Mucosa of descending colon (tissue), 3 donors: ENCODE measurements around the gene CTNNA3. TPM values are rescaled to one million over a fixed set of nuclear protein-coding genes. Genes with fewer than 3 reads are reported as not detected.

Experiments used
- ATAC-seq: fragments of 200-7000 bp; cut with Tn5 transposase; one replicate; pipeline ENCODE4 v1.9.1; 2020; ENCODE audit warnings: mild to moderate bottlenecking, moderate library complexity
- DNase-seq, 3 donors: peaks; one replicate each; pipeline ENCODE4 v3.0.0-alpha.2; 2020
- H3K36me3 ChIP-seq: fragments of 200-600 bp; one replicate; pipeline ENCODE4 v1.8.0; 2021; ENCODE audit warnings: low read depth, mild to moderate bottlenecking
- H3K4me1 ChIP-seq: fragments of 200-600 bp; one replicate; pipeline ENCODE4 v1.8.0; 2021; ENCODE audit warnings: low read depth, mild to moderate bottlenecking
- H3K4me3 ChIP-seq: fragments of 200-600 bp; one replicate; pipeline ENCODE4 v1.8.0; 2021; ENCODE audit warnings: mild to moderate bottlenecking
- H3K9me3 ChIP-seq: fragments of 200-600 bp; one replicate; pipeline ENCODE4 v1.8.0; 2021; ENCODE audit warnings: mild to moderate bottlenecking
- intact Hi-C, 2 donors: fragments of 100-400 bp; cut with DNase I in 1 of 2; cut with micrococcal nuclease in 1 of 2; formaldehyde crosslinking; loops; one replicate each; pipeline versions ENCODE4 v1.11.0 to v1.11.1; 2022; cut with DNase I, micrococcal nuclease
- total RNA-seq, 3 donors: library from RNA; stranded (reverse); fragmentation: NEBNext Ultra II Directional in 2 of 3; extraction: Animal tissue kit (Norgen Biotek cat#: 25700) in 2 of 3; gene quantifications; one replicate each; pipeline versions ENCODE4 v1.2.1 to v1.2.4, GENCODE V29; 2021 to 2023
- TF ChIP-seq, protein P1 (sequence below): fragments of 200-600 bp; IDR thresholded peaks from one replicate; pipeline ENCODE4 v1.8.0; 2022; ENCODE audit warnings: antibody characterized with exemption, mild to moderate bottlenecking
- donor health status: DM: no; HTN: no; CAD: no; lungs with moderate emphysema.
- donor health status: DM: no; HTN: no; CAD: no.
- donor health status: DM: no; HTN: yes; CAD: no.

The CTNNA3 gene
- total RNA-seq, 3 donors from 2014 or later: 0.52 to 7.5 (median 0.70) TPM

DNA sequence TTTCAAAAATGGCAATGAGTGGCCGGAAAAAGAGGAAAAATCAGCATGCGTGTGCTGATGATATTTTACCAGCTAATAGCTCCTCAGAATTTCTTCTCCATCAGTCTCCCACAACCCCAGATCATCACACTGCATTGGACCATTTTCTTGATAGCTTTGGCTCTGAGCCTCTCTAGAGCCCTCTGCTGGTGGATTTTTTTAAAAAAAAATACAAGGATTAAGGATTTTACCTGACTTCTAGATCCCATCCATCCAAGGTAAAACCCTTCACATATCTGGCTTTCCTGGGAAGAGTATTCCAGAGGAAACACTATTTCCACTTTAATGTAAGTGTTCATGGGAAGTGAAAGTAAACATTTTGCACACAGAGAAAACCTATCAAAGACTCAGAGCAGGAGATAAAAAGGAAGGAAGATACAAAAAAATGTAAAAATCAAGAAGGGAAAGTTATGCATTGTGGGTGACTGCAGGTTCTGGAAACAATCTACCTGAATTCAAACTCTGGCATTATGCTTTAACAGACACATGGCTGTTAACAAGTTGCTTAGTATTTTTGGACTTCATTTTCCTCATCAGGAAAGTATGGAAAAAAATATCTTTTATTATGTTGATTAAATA, 389.3 kb downstream of the CTNNA3 start:
- TF ChIP-seq, protein P1, sequence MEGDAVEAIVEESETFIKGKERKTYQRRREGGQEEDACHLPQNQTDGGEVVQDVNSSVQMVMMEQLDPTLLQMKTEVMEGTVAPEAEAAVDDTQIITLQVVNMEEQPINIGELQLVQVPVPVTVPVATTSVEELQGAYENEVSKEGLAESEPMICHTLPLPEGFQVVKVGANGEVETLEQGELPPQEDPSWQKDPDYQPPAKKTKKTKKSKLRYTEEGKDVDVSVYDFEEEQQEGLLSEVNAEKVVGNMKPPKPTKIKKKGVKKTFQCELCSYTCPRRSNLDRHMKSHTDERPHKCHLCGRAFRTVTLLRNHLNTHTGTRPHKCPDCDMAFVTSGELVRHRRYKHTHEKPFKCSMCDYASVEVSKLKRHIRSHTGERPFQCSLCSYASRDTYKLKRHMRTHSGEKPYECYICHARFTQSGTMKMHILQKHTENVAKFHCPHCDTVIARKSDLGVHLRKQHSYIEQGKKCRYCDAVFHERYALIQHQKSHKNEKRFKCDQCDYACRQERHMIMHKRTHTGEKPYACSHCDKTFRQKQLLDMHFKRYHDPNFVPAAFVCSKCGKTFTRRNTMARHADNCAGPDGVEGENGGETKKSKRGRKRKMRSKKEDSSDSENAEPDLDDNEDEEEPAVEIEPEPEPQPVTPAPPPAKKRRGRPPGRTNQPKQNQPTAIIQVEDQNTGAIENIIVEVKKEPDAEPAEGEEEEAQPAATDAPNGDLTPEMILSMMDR: no peak
- Histone ChIP-seq H3K9me3 (no peaks in the 10 kb centered on the region), H3K36me3 (no peaks in the 10 kb centered on the region), H3K4me1 (no peaks in the 10 kb centered on the region), H3K4me3 (no peak overlapping the region)
- intact Hi-C loops: no loop called here
- ATAC-seq (no peak), DNase-seq (no peak)

DNA sequence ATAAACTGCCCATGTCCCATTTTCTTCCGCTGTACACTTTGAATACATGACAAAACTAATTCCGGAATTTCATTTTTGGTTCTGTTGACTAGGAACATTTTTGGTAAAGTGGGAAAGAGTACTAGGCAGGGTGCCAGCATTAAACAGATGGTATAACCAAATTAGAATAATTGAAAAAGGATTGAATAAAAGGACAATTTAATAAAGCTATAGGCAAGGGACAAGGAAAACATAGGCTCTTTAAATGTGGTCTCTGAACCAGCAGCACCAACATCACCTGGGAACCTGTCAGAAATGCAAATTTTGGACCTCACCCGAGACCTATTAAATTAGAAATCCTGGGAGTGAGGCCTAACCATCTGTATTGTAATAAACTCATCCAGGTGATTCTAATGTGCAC, 393.3 kb downstream of the CTNNA3 start:
- no peak for ATAC-seq
- DNase-seq: no peak
- TF ChIP-seq, protein P1: no peak
- no peaks in the 10 kb centered on the region for H3K4me1 ChIP-seq
- H3K9me3 ChIP-seq: no peaks in the 10 kb centered on the region
- H3K4me3 ChIP-seq: no peak overlapping the region
- intact Hi-C loops: no loop called here
- H3K36me3 ChIP-seq: no peaks in the 10 kb centered on the region

DNA sequence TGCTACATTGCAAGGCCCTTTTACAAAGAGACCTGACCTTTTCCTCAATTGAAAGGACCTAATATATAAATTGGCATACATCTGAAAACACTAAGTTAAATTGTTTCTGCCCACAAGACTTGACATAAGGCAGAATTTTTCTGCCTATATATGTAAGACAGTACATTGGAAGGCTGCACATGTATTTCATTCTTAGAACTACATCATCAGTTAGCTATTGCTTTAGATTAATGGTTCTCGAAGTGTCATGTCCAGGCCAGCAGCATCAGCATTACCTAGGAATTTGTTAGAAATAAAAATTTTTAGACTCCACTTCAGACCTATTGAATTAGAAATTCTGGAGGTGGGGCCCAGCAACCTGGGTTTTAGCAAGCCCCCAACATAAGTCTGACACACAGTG, 396.2 kb downstream of the CTNNA3 start:
- no peaks in the 10 kb centered on the region for H3K9me3 ChIP-seq
- intact Hi-C loops: no loop called here
- ATAC-seq: no peak
- no peak for DNase-seq
- no peaks in the 10 kb centered on the region for H3K36me3 ChIP-seq
- H3K4me3 ChIP-seq: no peak overlapping the region
- H3K4me1 ChIP-seq: no peaks in the 10 kb centered on the region
- TF ChIP-seq, protein P1: no peak

DNA sequence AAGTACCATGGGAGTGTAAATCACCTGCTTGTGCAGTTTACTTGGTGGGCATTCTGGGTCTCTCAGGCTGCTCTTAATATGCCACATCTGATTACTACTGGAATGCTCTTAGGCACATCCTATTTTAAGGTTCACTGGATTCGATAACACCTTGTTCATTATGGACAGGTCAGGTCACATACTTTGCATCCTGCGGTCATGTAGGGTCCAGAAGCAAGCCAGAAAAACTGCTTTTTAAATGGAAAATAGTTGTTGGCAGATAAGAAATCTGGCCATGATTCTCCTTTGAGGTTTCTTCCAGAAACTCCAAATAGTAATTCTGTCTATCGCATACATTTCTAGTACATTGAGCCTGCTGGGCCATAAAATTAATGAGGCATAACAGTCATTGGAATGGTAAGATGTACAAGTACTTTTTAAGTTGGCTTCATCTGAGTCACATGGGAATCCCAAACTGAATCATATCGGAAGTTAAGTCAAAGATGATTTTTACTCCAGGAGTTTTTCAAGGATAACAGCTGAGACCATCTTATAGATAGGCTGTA, 398.3 kb downstream of the CTNNA3 start:
- Histone ChIP-seq H3K9me3 (no peaks in the 10 kb centered on the region), H3K4me1 (no peaks in the 10 kb centered on the region), H3K4me3 (no peak overlapping the region), H3K36me3 (no peaks in the 10 kb centered on the region)
- TF ChIP-seq, protein P1: no peak
- DNase-seq: no peak
- intact Hi-C loops: no loop called here
- ATAC-seq: no peak

DNA sequence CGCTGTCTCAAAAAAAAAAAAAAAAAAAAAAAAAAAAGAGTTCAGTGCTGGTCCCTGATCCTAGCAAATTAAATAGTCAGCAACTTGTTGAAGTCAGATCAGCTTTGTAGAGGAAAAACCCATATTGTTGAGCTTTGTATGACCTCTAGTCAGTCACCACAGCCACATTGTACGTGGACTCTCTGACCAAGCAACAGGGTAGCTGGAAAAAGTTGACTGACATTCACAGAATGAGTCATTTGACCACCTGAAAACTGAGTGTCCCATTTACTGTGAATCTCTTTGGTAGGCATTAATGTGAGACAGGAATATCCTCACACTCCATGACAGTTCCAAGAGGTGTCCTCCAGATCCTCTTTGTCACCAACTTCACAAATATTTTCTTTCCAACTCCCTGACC, 399.1 kb downstream of the CTNNA3 start:
- no peaks in the 10 kb centered on the region for H3K9me3 ChIP-seq
- intact Hi-C loops: no loop called here
- H3K36me3 ChIP-seq: no peaks in the 10 kb centered on the region
- ATAC-seq (no peak), DNase-seq (no peak)
- H3K4me1 ChIP-seq: no peaks in the 10 kb centered on the region
- H3K4me3 ChIP-seq: no peak overlapping the region
- TF ChIP-seq, protein P1: no peak
